HepG2 (cell line): ENCODE measurements around the gene FGD5. TPM values are rescaled to one million over a fixed set of nuclear protein-coding genes. Genes with fewer than 3 reads are reported as not detected.

Source experiments
- FOSL2 ChIP-seq: sonication (generic); formaldehyde crosslinking; IDR thresholded peaks from 2 replicates; pipeline ENCODE4 v1.4.0; 2020; ENCODE audit warnings: missing genetic modification reagents
- GPN1 ChIP-seq: sonication (generic); formaldehyde crosslinking; IDR thresholded peaks from 2 replicates; pipeline ENCODE4 v1.5.1; 2020; ENCODE audit warnings: missing genetic modification reagents, borderline replicate concordance
- KDM5B ChIP-seq: sonication (generic); formaldehyde crosslinking; IDR thresholded peaks from 2 replicates; pipeline ENCODE4 v1.4.0; 2020; ENCODE audit warnings: missing genetic modification reagents, mild to moderate bottlenecking, borderline replicate concordance
- KLF12 ChIP-seq: sonication (generic); formaldehyde crosslinking; IDR thresholded peaks from 2 replicates; pipeline ENCODE4 v1.4.0; 2020; ENCODE audit warnings: missing genetic modification reagents, borderline replicate concordance
- MYC ChIP-seq: sonication (generic); formaldehyde crosslinking; IDR thresholded peaks from 2 replicates; pipeline ENCODE4 v1.9.0; 2021; ENCODE audit warnings: missing genetic modification reagents, borderline replicate concordance
- MZF1 ChIP-seq: sonication (generic); formaldehyde crosslinking; IDR thresholded peaks from 2 replicates; pipeline ENCODE4 v1.8.1; 2023; ENCODE audit warnings: mild to moderate bottlenecking, missing genetic modification reagents, borderline replicate concordance
- NR2F2 ChIP-seq: IDR thresholded peaks from 2 replicates; pipeline ENCODE4 v1.6.1; 2012; ENCODE audit warnings: low read depth, inconsistent platforms, borderline replicate concordance
- PITX1 ChIP-seq: sonication (generic); formaldehyde crosslinking; IDR thresholded peaks from 2 replicates; pipeline ENCODE4 v1.5.1; 2020; ENCODE audit warnings: mild to moderate bottlenecking, missing genetic modification reagents
- YEATS4 ChIP-seq: sonication (generic); formaldehyde crosslinking; IDR thresholded peaks from 2 replicates; pipeline ENCODE4 v1.4.0; 2020; ENCODE audit warnings: missing genetic modification reagents, borderline replicate concordance
- ZFP37 ChIP-seq: sonication (generic); formaldehyde crosslinking; IDR thresholded peaks from 2 replicates; pipeline ENCODE4 v1.4.0; 2020; ENCODE audit warnings: missing genetic modification reagents, borderline replicate concordance
- ZNF232 ChIP-seq: sonication (generic); formaldehyde crosslinking; IDR thresholded peaks from 2 replicates; pipeline ENCODE4 v1.4.0; 2020; ENCODE audit warnings: missing genetic modification reagents, borderline replicate concordance
- ZNF350 ChIP-seq: sonication (generic); formaldehyde crosslinking; IDR thresholded peaks from 2 replicates; pipeline ENCODE4 v1.4.0; 2020; ENCODE audit warnings: mild to moderate bottlenecking, low read depth, missing genetic modification reagents, borderline replicate concordance
- ZNF382 ChIP-seq: sonication (generic); formaldehyde crosslinking; IDR thresholded peaks from 2 replicates; pipeline ENCODE4 v1.5.0; 2020; ENCODE audit warnings: missing genetic modification reagents, mild to moderate bottlenecking, borderline replicate concordance
- ZNF563 ChIP-seq: sonication (generic); formaldehyde crosslinking; IDR thresholded peaks from 2 replicates; pipeline ENCODE4 v1.8.0; 2022; ENCODE audit warnings: mild to moderate bottlenecking, moderate library complexity, missing genetic modification reagents
- ZNF589 ChIP-seq: sonication (generic); formaldehyde crosslinking; conservative IDR thresholded peaks from 2 replicates; pipeline ENCODE4 v1.8.0; 2022; ENCODE audit warnings: mild to moderate bottlenecking, moderate library complexity, missing genetic modification reagents
- ZNF709 ChIP-seq: sonication (generic); formaldehyde crosslinking; IDR thresholded peaks from 2 replicates; pipeline ENCODE4 v1.5.0; 2020; ENCODE audit warnings: mild to moderate bottlenecking, missing genetic modification reagents
- ZNF816 ChIP-seq: sonication (generic); formaldehyde crosslinking; IDR thresholded peaks from 2 replicates; pipeline ENCODE4 v1.8.0; 2022; ENCODE audit warnings: missing genetic modification reagents, mild to moderate bottlenecking, borderline replicate concordance
- polyA plus RNA-seq, 8 experiments: library from polyadenylated mRNA; depleted of rRNA in 3 of 8; stranded (reverse) in 7 of 8; unstranded in 1 of 8; fragments of >200 nt; fragmentation: Illumina TruSeq in 4 of 8; extraction: Trizol in 4 of 8; gene quantifications; 2 replicates each; pipeline versions ENCODE4 v1.2.1 to v1.2.3, GENCODE V29; 2011 to 2016; ENCODE audit warnings: low read depth in 4 of 8, missing spikeins in 1 of 8, mixed read lengths in 1 of 8; ENCODE audit not compliant: insufficient read depth in 1 of 8
- total RNA-seq, 5 experiments: library from RNA; depleted of rRNA; stranded (reverse); fragments of >200 nt; fragmentation: Illumina TruSeq; extraction: Trizol; gene quantifications; 2 replicates each; pipeline ENCODE4 v1.2.3, GENCODE V29; 2016; ENCODE audit warnings: low read depth in 1 of 5
- TF ChIP-seq, protein P1 (sequence below): sonication (generic); formaldehyde crosslinking; IDR thresholded peaks from 2 replicates; pipeline ENCODE4 v1.8.0; 2023; ENCODE audit warnings: mild to moderate bottlenecking, missing genetic modification reagents
- TF ChIP-seq, protein P2 (sequence below): sonication (generic); formaldehyde crosslinking; IDR thresholded peaks from 2 replicates; pipeline ENCODE4 v1.4.0; 2020; ENCODE audit warnings: missing genetic modification reagents, borderline replicate concordance
- TF ChIP-seq, protein P3 (sequence below): sonication (generic); formaldehyde crosslinking; IDR thresholded peaks from 2 replicates; pipeline ENCODE4 v1.5.0; 2020; ENCODE audit warnings: mild to moderate bottlenecking, missing genetic modification reagents, borderline replicate concordance

The FGD5 gene
- total and polyA plus RNA-seq, 2 of the 13 experiments (the other 11 are each of a cell fraction or from before 2014, with no cell fraction given): 0.17 TPM; not detected in 1

DNA sequence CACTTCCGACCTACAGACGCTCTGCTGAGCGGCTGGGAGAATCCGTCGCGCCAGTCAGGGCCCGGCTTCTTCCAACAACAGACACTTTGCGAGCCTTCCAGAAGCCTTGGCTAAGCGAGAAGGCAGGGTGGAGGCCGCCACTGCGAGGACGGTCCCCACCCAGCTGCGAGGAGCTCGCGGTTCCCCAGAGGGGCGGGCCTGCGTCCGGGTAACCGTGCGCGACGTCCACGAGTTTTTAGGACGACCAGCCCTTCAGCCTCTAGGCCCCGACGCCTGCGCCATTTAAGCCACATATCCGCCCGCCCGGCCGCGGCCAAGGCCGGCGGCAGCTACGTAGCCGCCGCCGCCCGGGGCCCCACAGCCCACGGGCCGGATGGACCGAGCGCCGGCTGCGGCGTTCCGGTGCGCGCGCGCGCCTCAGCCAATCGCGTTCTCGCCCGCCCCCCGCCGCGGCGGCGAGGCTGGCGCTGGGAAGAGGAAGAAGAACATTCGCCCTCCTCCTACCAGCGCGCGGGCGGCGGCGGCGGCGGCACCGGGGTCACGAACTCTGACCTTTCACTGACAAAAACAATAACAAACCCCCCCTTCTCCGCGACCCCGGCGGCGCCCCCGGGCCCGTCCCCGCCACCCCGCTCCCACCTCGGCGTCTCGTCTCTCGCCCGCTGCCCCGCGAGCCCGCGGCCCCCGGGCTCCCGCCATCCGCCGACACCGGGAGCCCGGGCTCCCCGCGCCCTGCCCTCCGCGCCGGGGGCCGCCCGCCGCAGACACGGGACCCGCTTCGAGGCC lies 128.5 kb downstream of the FGD5 start, which contains the start of gene NR2C2 (continued):
- no peak for TF ChIP-seq ZNF382 (CRISPR knock-in tag)
- TF ChIP-seq KLF12 (CRISPR knock-in tag): 0 out of 2 replicates have a peak, but pooled peaks have one; percentile 49
- TF ChIP-seq ZNF350 (CRISPR knock-in tag): peak; percentile 40; the same call in 1 of the 2 replicates
- peak; percentile 54; the same call in 1 of the 2 replicates for TF ChIP-seq NR2F2
- TF ChIP-seq MZF1: no peak
- TF ChIP-seq, protein P1, sequence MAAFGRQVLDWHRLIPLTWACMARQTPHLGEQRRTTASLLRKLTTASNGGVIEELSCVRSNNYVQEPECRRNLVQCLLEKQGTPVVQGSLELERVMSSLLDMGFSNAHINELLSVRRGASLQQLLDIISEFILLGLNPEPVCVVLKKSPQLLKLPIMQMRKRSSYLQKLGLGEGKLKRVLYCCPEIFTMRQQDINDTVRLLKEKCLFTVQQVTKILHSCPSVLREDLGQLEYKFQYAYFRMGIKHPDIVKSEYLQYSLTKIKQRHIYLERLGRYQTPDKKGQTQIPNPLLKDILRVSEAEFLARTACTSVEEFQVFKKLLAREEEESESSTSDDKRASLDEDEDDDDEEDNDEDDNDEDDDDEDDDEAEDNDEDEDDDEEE (CRISPR knock-in tag): peak; percentile 48; the same call in 1 of the 2 replicates
- TF ChIP-seq ZNF563 (CRISPR knock-in tag): peak; percentile 79
- TF ChIP-seq ZNF589: 0 out of 2 replicates have a peak, but pooled peaks have one; percentile 34
- TF ChIP-seq, protein P2, sequence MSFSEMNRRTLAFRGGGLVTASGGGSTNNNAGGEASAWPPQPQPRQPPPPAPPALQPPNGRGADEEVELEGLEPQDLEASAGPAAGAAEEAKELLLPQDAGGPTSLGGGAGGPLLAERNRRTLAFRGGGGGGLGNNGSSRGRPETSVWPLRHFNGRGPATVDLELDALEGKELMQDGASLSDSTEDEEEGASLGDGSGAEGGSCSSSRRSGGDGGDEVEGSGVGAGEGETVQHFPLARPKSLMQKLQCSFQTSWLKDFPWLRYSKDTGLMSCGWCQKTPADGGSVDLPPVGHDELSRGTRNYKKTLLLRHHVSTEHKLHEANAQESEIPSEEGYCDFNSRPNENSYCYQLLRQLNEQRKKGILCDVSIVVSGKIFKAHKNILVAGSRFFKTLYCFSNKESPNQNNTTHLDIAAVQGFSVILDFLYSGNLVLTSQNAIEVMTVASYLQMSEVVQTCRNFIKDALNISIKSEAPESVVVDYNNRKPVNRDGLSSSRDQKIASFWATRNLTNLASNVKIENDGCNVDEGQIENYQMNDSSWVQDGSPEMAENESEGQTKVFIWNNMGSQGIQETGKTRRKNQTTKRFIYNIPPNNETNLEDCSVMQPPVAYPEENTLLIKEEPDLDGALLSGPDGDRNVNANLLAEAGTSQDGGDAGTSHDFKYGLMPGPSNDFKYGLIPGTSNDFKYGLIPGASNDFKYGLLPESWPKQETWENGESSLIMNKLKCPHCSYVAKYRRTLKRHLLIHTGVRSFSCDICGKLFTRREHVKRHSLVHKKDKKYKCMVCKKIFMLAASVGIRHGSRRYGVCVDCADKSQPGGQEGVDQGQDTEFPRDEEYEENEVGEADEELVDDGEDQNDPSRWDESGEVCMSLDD (CRISPR knock-in tag): no peak
- no peak for TF ChIP-seq PITX1
- TF ChIP-seq KDM5B (CRISPR knock-in tag): peak; percentile 70; the same call in 1 of the 2 replicates
- 0 out of 2 replicates have a peak, but pooled peaks have one; percentile 40 for TF ChIP-seq ZNF709 (CRISPR knock-in tag)
- no peak for TF ChIP-seq FOSL2 (CRISPR knock-in tag)
- TF ChIP-seq ZNF816 (CRISPR knock-in tag): peak; percentile 58; the same call in 1 of the 2 replicates
- peak; percentile 30; the same call in 1 of the 2 replicates for TF ChIP-seq YEATS4 (CRISPR knock-in tag)
- 0 out of 2 replicates have a peak, but pooled peaks have one; percentile 40 for TF ChIP-seq ZNF232 (CRISPR knock-in tag)
- TF ChIP-seq GPN1: no peak
- TF ChIP-seq ZFP37 (CRISPR knock-in tag): no peak
- TF ChIP-seq, protein P3, sequence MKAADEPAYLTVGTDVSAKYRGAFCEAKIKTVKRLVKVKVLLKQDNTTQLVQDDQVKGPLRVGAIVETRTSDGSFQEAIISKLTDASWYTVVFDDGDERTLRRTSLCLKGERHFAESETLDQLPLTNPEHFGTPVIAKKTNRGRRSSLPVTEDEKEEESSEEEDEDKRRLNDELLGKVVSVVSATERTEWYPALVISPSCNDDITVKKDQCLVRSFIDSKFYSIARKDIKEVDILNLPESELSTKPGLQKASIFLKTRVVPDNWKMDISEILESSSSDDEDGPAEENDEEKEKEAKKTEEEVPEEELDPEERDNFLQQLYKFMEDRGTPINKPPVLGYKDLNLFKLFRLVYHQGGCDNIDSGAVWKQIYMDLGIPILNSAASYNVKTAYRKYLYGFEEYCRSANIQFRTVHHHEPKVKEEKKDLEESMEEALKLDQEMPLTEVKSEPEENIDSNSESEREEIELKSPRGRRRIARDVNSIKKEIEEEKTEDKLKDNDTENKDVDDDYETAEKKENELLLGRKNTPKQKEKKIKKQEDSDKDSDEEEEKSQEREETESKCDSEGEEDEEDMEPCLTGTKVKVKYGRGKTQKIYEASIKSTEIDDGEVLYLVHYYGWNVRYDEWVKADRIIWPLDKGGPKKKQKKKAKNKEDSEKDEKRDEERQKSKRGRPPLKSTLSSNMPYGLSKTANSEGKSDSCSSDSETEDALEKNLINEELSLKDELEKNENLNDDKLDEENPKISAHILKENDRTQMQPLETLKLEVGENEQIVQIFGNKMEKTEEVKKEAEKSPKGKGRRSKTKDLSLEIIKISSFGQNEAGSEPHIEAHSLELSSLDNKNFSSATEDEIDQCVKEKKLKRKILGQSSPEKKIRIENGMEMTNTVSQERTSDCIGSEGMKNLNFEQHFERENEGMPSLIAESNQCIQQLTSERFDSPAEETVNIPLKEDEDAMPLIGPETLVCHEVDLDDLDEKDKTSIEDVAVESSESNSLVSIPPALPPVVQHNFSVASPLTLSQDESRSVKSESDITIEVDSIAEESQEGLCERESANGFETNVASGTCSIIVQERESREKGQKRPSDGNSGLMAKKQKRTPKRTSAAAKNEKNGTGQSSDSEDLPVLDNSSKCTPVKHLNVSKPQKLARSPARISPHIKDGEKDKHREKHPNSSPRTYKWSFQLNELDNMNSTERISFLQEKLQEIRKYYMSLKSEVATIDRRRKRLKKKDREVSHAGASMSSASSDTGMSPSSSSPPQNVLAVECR (CRISPR knock-in tag): peak; percentile 68
- peak; percentile 63; the same call in 1 of the 2 replicates for TF ChIP-seq MYC (CRISPR knock-in tag)
